NOMO-1 (cell line): ENCODE data around the gene AIFM3.
A peak's percentile ranks its signal among the peaks of the same experiment; 100 is the strongest.
"Not testable (repeated sequence)": the region's sequence is repeated elsewhere in the genome, so short reads cannot be mapped to it uniquely, and the experiment has no call there.

Source experiments
- DNase-seq, 2 experiments: peaks; one replicate each; lab custom pipeline; 2025; ENCODE audit not compliant: unreplicated experiment in 2 of 2; lab: John Stamatoyannopoulos, UW

The AIFM3 gene

DNA sequence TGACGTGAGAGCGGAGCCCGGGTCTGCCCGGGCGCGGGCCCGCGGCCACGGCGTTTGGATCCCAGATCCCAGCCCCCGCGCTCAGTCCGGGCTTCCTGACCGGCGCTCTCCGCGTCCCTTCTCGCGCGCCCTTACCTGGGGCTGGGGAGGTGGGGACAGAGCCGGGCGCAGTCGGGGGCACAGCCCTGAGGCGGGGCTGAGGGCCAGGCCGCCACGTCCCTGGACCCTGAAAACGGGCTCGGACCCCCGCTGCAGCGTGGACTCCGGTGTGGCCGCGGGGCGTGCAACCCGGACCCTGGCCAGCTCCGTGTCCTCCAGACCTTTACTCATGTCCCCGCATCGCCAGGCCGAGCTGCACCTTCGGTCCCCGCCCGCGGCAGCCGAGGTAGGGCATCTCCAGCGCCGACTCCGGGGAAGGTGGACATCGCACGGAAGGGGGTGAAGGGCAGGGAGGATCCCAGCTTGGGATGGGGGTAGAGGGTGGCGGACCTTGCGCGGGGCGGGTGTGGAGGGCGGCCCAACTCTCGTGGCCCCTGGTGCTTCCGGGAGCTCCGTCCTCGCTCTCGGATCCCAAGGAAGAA, 9.9 kb upstream of the AIFM3 start:
- DNase-seq: peak; percentile 14 to 47

GRCh38 chr22:20957683-20958431, 9.2 kb upstream of the AIFM3 start:
- peak; percentile 46 to 58 for DNase-seq

DNA sequence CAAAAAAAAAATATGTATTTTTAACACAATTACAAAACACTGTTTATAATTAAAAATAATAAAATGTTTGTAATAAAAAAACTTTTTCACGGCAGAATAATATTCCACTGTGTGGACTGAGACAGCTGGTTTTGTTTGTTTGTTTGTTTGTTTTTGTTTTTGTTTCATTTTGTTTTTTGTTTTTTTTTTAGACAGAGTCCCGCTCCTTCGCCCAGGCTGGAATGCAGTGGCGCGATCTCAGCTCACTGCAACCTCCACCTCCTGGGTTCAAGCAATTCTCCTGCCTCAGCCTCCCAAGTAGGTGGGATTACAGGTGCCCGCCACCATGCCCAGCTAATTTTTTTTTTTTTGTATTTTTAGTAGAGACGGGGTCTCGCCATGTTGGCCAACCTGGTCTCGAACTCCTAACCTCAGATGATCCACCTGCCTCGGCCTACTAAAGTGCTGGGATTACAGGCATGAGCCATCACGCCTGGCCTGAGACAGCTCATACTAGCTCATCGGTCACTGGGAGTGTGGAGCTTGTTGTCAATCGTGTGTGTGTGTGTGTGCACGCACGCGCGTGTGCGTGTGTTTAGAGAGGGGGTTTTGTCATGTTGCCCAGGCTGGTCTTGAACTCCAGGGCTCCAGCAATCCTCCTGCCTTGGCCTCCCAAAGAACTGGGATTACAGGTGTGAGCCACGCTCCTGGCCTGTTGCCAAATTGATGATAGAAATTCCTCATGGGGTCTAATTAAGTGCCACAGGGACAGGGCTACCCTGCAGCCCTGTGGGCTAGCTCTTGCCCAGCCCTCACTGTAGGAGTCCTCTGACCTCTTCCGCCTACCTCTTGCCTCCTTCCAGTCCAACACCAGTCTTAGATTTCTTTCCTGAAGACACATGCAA, 7.2 kb upstream of the AIFM3 start:
- DNase-seq: no peak

DNA sequence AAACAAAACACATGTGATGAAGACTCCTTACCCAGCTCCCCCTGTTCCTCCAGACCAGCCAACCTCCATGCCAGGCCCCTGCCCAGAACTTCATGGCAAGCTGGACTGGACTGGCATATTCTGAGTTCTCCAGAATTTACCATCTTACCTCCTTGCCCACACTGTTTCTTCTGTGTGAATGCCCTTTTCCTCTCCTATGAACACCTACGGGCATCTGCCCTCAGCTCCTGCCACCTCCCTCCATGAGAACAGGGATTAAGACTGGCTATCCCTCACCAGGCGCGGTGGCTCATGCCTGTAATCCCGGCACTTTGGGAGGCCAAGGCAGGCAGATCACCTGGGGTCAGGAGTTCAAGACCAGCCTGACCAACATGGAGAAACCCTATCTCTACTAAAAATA, 6.4 kb upstream of the AIFM3 start:
- DNase-seq: no peak

- no peak for DNase-seq
These were observed 4.5 kb upstream of the AIFM3 start for GRCh38 chr22:20962491-20962945.

- no peak for DNase-seq
These were observed 3.6 kb upstream of the AIFM3 start for GRCh38 chr22:20963201-20964052.

DNA sequence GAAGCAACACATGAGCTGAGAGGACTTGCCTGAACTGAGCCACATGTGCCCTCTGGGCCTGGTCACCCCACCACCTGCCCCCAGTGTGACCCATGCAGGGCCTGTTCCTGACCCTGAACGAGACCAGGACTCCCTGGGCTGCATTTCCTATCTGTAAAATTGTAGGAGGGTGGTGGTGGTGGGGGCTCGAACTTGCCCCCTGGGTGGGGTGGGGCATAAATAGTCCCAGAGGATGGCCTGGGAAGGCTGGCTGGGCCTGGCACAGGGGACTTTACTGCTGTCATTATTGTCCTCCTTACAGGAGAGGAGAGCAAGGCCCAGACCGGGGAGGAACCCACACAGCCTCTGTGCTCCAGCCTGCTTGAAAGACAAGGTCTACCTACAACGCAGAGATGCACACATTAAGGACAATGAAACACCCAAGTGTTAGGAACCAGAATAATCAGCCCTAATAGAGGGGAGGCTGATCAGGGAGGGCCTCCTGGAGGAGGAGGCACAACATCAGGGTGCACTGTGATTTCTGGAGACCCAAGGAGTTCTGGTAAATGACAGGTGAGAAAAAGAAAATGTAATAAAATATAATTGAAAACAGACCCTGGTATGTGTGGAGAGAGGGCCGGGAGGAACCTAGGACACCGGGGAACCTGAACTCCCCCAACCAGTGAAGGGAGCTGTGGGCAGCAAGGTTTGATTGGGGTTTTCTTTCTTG, 2.8 kb upstream of the AIFM3 start:
- DNase-seq: no peak

DNA sequence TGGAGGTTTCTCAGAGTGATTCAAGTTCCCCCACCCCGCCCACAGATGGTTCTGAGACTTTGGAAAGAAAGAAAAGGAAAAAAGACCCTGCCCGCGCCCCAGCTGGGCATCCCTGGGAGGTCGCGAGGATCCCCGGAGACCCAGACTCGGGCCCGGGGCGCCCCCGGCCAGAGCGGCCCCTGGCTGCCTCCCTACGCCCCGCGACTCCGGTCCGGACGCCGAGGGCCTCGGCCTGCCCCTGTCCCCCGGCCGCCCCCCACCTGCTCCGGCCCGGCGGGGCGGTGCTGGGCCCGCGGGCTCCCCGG, 2.3 kb upstream of the AIFM3 start:
- DNase-seq: no peak

DNA sequence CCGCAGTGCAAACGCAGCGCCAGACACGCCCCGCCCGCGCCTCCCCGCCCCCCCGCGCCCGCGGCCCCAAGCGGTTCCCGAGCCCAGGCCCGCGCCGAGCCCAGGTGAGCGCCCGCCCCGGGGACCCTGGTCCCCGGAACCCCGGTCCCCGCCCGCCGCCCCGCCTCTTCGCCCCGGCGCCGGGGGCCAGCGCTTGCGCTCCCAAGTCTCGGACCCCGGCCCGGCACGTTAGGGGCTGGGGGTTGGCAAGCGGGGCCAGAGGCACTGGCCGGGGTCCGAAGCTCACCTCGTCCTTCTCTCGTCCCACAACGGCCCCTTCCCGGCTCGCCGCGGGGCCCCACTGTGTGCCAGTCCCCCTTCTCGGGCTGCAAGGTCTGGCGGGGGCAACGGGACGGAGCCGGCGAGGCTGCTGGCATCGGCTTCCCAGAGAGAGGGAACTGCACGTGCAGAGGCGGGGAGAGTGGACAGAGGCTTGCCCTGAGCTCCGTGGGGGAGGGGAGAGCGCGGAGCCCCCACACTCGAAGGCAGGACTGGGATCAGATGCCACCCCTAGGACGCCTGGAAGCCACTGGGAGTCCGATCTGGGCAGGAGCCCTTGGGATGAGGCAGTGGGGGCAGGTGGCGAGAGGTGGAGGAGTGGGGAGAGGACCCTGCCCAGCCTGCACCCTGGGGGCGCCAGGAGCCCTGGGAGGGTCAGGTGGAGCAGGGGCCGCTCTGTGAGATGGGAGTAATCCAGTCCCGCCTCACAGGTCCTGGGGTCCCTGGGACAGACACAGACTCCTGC, 1.8 kb upstream of the AIFM3 start:
- no peak for DNase-seq

DNA sequence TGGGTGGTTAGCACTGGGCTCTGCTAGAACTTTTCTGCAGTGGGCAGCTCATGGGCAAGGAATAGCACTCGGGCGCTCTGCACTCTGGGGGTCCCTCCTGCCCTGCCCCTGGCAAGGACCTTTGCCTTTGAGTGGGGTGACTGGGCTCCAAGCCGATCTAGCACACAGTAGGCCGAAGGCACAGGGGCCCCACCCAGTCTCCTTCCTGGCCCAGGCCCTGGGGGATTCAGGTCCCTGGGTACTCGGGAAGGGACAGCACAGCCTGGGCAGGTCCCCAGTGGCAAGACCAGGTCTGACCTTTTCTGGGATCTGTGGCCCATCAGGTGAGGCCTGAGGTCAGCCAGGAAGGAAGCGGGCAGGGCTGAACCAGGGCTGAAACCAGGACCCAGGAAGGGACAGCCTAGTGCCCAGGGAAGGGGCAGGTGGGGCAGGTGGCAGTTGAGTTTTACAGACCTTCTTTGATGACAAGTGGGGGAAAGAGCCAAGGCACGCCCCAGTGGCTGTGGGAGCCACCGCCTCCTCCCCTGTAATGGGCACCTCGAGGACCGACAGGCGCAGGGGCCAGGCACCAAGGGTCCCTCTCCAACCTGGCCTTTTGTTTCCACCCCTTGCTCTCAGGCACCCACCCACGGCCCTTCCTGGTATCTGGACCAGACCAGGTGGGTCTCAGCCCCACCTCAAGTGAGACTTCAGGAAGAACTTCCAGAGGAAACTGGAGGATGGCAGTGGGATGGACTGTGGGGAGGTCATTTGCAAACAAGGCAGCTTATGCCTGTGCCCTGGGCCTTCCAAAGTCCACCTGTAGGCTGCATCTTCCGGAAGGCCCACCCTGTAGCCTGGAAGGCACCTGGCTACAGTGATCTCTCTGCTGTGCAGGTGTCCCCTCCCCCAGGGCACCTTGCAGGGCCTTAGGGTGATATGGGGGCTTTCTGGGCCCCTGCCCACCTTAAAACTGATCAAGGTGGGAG, 883 bp upstream of the AIFM3 start:
- no peak for DNase-seq

DNA sequence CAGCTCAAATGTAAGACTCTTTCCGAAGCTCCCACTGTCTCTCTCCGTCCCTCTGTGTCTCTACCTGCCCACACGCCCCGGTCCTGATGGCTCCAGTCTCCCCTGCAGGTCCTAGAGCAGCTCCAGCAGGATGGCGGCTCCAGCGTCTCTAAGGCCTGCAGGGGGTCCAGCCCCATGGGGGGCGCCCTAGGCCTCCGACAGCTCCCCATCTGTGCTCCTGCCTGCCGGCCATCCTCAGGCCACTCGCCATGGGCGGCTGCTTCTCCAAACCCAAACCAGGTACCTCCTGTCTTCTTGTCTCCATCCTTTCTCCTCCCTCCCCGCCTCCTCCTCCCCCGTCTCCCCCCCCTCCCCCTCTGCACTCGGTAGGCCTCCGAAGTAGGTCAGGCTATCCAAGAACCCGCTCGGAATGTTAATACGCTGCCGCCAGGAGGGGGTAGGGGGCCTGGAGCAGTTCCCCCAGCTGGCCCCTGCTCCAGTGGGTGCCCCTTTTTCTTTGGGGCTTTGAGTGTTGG, 699 bp downstream of the AIFM3 start:
- DNase-seq: no peak

DNA sequence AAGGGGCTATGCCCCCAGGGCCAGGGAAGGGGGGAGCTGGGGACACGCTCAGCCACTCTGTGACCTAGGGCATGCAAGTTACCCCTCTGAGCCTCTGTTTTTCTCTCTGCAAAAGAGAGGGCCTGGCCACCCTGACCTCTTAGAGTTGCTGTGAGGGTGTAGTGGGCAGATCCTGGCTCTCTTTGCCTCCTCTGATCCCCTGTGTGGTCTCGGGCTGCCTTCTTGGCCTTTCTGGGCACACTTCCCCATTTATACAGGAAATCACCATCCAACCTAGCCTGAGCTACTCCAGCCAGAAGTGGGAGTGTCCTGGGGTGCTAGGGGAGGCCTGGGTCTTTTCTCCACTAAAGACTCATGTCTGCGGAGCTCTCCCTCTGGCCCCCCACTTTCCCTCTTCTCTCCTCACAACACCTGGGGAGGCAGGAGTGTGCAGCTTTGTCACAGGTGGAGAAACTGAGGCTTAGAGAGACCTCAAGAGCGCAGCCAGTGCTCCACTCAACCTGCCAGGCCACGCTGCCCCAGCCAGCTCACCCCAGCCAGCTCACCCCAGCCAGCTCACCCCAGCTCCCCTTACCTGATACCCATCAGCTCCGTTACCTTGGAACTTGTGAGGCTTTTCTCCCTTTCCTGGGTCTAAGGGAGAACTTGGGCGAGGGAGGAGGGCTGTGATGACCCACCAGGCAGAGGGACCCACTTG, 1.4 kb downstream of the AIFM3 start:
- DNase-seq: peak; percentile 48 to 49

DNA sequence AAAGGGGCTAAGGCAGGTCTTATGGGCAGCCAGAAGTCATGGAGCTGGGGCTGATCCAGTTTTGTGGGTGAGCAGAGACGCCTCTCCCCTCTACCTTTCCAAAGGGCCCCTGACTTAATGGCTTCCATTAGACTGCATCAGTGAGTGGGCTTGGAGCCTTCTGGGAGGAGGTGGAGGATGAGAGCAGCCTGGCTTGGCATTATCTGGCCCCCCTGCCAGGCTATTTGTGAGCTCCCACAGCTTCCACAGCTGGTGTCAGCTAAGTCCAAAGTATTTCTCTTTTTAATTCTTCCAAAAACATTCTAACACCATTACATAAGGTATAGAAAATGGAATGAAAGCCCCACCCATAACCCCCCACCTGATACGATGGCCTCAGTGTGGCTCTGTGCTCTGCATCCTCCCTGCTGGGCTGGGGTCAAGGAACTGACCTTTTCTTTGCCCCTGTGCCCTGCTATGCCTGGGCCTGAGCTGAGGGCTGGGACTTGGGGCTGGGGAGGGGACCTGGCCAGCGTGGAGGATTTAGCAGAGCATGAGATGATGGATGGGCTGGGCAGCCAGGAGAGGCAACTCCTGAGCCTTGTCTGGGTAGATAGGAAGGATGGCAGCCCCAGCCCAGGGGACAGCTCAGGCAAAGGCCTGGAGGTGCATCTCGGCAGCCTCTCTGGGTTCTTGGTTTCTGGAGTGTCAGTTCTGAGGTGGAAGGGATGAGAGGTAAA, 4.0 kb downstream of the AIFM3 start:
- no peak for DNase-seq

DNA sequence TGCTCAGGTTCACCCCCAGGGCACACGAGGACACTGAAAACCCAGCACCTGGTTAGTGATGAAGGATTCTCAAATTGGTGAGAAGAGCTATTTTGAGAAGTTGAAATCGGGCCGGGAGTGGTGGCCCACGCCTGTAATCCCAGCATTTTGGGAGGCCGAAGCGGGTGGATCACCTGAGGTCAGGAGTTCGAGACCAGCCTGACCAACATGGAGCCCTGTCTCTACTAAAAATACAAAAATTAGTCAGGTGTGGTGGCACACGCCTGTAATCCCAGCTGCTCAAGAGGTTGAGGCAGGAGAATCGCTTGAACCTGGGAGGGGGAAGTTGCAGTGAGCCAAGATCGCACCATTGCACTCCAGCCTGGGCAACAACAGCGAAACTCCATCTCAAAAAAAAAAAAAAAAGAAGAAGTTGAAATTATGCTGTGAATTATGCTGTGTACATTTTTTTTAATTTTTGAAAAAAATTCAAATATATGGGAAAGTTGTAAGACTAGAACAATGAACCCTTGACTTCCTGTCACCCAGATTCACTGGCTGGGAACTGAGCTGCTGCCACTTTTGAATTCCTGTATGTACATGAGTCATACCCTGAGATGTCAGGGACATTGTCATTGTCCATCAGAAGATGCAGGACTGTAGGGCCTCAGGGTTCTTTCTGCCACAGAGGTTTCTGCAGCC, 5.1 kb downstream of the AIFM3 start:
- DNase-seq: not testable (repeated sequence)

DNA sequence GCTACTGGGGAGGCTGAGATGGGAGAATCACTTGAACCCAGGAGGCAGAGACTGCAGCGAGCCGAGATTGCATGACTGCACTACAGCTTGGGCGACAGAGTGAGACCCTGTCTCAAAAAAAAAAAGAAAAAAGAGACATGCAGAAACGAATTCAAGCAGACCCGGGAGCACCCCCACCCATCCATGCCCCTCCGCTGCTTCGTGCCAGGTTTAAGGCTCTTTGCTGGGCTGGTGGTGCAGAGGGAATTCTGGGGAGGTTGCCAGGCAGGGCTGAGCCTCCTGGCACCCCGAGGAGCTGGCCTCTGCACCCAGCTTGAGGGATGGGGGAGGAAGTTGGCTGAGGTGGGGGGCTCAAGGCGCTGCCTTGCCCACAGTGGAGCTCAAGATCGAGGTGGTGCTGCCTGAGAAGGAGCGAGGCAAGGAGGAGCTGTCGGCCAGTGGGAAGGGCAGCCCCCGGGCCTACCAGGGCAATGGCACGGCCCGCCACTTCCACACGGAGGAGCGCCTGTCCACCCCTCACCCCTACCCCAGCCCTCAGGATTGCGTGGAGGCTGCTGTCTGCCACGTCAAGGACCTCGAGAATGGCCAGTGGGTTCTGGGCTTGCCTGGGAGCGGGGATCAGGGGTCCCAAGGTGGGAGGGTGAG, 6.0 kb downstream of the AIFM3 start:
- no peak for DNase-seq
